NCI-H2081 (cell line): ENCODE results near the gene ATG5.
"Not testable (repeated sequence)": the region's sequence is repeated elsewhere in the genome, so short reads cannot be mapped to it uniquely, and the experiment has no call there.

ENCODE experiments used
- DNase-seq, 2 experiments: peaks; one replicate each; lab custom pipeline; 2025; lab: John Stamatoyannopoulos, UW

ATG5 gene

GRCh38 chr6:106309766-106310373 lies 15.7 kb downstream of the ATG5 start:
- DNase-seq: no peak

GRCh38 chr6:106308985-106309384 lies 16.6 kb downstream of the ATG5 start:
- DNase-seq: no peak

- DNase-seq: no peak
These were observed 19.8 kb downstream of the ATG5 start for GRCh38 chr6:106305740-106306139.

GRCh38 chr6:106300944-106301343 lies 24.6 kb downstream of the ATG5 start:
- DNase-seq: peak in 1 of 2 experiments; percentile 1

- DNase-seq: no peak
These were observed 25.4 kb downstream of the ATG5 start for GRCh38 chr6:106300020-106300780.

- DNase-seq: no peak
These were observed 32.4 kb downstream of the ATG5 start for GRCh38 chr6:106293116-106293515.

GRCh38 chr6:106290954-106291353 lies 34.6 kb downstream of the ATG5 start:
- no peak for DNase-seq

GRCh38 chr6:106290032-106290431 lies 35.5 kb downstream of the ATG5 start:
- DNase-seq: no peak

GRCh38 chr6:106287215-106287614 lies 38.3 kb downstream of the ATG5 start:
- DNase-seq: no peak

GRCh38 chr6:106286746-106287145 lies 38.8 kb downstream of the ATG5 start:
- DNase-seq: no peak

GRCh38 chr6:106283481-106283880 lies 42.1 kb downstream of the ATG5 start:
- no peak for DNase-seq

GRCh38 chr6:106281661-106282060 lies 43.9 kb downstream of the ATG5 start:
- DNase-seq: no peak

GRCh38 chr6:106281088-106281487 lies 44.5 kb downstream of the ATG5 start:
- no peak for DNase-seq

- no peak for DNase-seq
These were observed 46.4 kb downstream of the ATG5 start for GRCh38 chr6:106279179-106279578.

GRCh38 chr6:106275692-106276091 lies 49.9 kb downstream of the ATG5 start:
- DNase-seq: no peak

GRCh38 chr6:106273087-106273486 lies 52.5 kb downstream of the ATG5 start:
- no peak for DNase-seq

GRCh38 chr6:106272287-106272686 lies 53.3 kb downstream of the ATG5 start:
- no peak for DNase-seq

GRCh38 chr6:106270414-106270813 lies 55.1 kb downstream of the ATG5 start:
- DNase-seq: no peak

GRCh38 chr6:106269268-106269919 lies 56.2 kb downstream of the ATG5 start:
- not testable (repeated sequence) for DNase-seq

GRCh38 chr6:106268500-106268899 lies 57.1 kb downstream of the ATG5 start:
- DNase-seq: not testable (repeated sequence)

GRCh38 chr6:106264433-106264832 lies 61.1 kb downstream of the ATG5 start:
- not testable (repeated sequence) for DNase-seq

GRCh38 chr6:106259748-106260147 lies 65.8 kb downstream of the ATG5 start:
- DNase-seq: not testable (repeated sequence)

GRCh38 chr6:106258726-106259125 lies 66.8 kb downstream of the ATG5 start:
- no peak for DNase-seq
